ENCODE data around the gene DST.

Gene DST

GRCh38 chr6:56620229-56620868 is 22.3 kb downstream of the DST start:
- DNase-seq: no peak

- DNase-seq: no peak
Observed at GRCh38 chr6:56618050-56618449, 24.6 kb downstream of the DST start.

GRCh38 chr6:56616967-56617366 is 25.7 kb downstream of the DST start:
- no peak for DNase-seq

- no peak for DNase-seq
Observed at GRCh38 chr6:56613247-56613851, 29.3 kb downstream of the DST start.

- DNase-seq: no peak
Observed at GRCh38 chr6:56608332-56608731, 34.4 kb downstream of the DST start.

GRCh38 chr6:56607111-56607752 is 35.5 kb downstream of the DST start:
- DNase-seq: no peak

- no peak for DNase-seq
Observed at GRCh38 chr6:56605435-56605834, 37.3 kb downstream of the DST start.

- no peak for DNase-seq
Observed at GRCh38 chr6:56604186-56604585, 38.5 kb downstream of the DST start.

GRCh38 chr6:56601390-56601789 is 41.3 kb downstream of the DST start:
- DNase-seq: no peak

- DNase-seq: no peak
Observed at GRCh38 chr6:56595490-56596122, 47.1 kb downstream of the DST start.

GRCh38 chr6:56594699-56595098 is 48.0 kb downstream of the DST start:
- DNase-seq: no peak

GRCh38 chr6:56593801-56594318 is 48.8 kb downstream of the DST start:
- DNase-seq: no peak

GRCh38 chr6:56582236-56582635 is 60.5 kb downstream of the DST start:
- no peak for DNase-seq

GRCh38 chr6:56581296-56581925 is 61.3 kb downstream of the DST start:
- DNase-seq: no peak

GRCh38 chr6:56580271-56580670 is 62.4 kb downstream of the DST start:
- no peak for DNase-seq

GRCh38 chr6:56579155-56579851 is 63.4 kb downstream of the DST start:
- no peak for DNase-seq

- DNase-seq: no peak
Observed at GRCh38 chr6:56575736-56576135, 67.0 kb downstream of the DST start.

- DNase-seq: no peak
Observed at GRCh38 chr6:56574292-56574691, 68.4 kb downstream of the DST start.

GRCh38 chr6:56573624-56574023 is 69.1 kb downstream of the DST start:
- no peak for DNase-seq

GRCh38 chr6:56572788-56573471 is 69.8 kb downstream of the DST start:
- DNase-seq: no peak

- DNase-seq: no peak
Observed at GRCh38 chr6:56571605-56572004, 71.1 kb downstream of the DST start.

All from GOT3 (cell line).